Neural crest cell (in vitro differentiated cells): Measurements from ENCODE around the gene COL9A3. TPM values are rescaled to one million over a fixed set of nuclear protein-coding genes. Genes with fewer than 3 reads are reported as not detected.

ENCODE experiments used
- DNase-seq: peaks from one replicate; pipeline ENCODE4 v3.0.0; 2021; ENCODE audit warnings: low read depth, mixed read lengths, low spot score
- H3K27ac Mint-ChIP-seq: one replicate; pipeline ENCODE4 v1.8.0; 2021; ENCODE audit warnings: mild to moderate bottlenecking, mixed read lengths; ENCODE audit not compliant: unreplicated experiment
- H3K27me3 Mint-ChIP-seq: 2 replicates; pipeline ENCODE4 v1.8.0; 2021; ENCODE audit warnings: low read depth, mild to moderate bottlenecking, mixed read lengths
- H3K36me3 Mint-ChIP-seq: 2 replicates; pipeline ENCODE4 v1.8.0; 2021; ENCODE audit warnings: low read depth, mild to moderate bottlenecking, mixed read lengths
- H3K4me1 Mint-ChIP-seq: 2 replicates; pipeline ENCODE4 v1.8.0; 2021; ENCODE audit warnings: mixed read lengths
- H3K4me3 Mint-ChIP-seq: one replicate; pipeline ENCODE4 v1.8.0; 2021; ENCODE audit warnings: mild to moderate bottlenecking, mixed read lengths
- H3K9me3 Mint-ChIP-seq: 2 replicates; pipeline ENCODE4 v1.8.0; 2021; ENCODE audit warnings: mixed read lengths
- total RNA-seq: library from RNA; stranded (reverse); gene quantifications from 2 replicates; pipeline ENCODE4 v1.2.1, GENCODE V29; 2021
- TF ChIP-seq, protein P1 (sequence below): fragments of 200-600 bp; sonication (generic); conservative IDR thresholded peaks from 2 replicates; pipeline ENCODE4 v1.5.0; 2021; ENCODE audit warnings: antibody characterized with exemption, mild to moderate bottlenecking

The COL9A3 gene
- total RNA-seq, 1 donor from 2014 or later, result 4.6 TPM

- H3K9me3 Mint-ChIP-seq, result no peaks in the 10 kb centered on the region
- H3K27ac Mint-ChIP-seq, result no peak overlapping the region
- H3K27me3 Mint-ChIP-seq, result peaks cover 33% of the 10 kb centered on the region
- DNase-seq, result no peak
- H3K4me3 Mint-ChIP-seq, result peak overlapping the region; percentile 68
- H3K4me1 Mint-ChIP-seq, result peaks cover 11% of the 10 kb centered on the region
- no peaks in the 10 kb centered on the region for H3K36me3 Mint-ChIP-seq
- TF ChIP-seq, protein P1, sequence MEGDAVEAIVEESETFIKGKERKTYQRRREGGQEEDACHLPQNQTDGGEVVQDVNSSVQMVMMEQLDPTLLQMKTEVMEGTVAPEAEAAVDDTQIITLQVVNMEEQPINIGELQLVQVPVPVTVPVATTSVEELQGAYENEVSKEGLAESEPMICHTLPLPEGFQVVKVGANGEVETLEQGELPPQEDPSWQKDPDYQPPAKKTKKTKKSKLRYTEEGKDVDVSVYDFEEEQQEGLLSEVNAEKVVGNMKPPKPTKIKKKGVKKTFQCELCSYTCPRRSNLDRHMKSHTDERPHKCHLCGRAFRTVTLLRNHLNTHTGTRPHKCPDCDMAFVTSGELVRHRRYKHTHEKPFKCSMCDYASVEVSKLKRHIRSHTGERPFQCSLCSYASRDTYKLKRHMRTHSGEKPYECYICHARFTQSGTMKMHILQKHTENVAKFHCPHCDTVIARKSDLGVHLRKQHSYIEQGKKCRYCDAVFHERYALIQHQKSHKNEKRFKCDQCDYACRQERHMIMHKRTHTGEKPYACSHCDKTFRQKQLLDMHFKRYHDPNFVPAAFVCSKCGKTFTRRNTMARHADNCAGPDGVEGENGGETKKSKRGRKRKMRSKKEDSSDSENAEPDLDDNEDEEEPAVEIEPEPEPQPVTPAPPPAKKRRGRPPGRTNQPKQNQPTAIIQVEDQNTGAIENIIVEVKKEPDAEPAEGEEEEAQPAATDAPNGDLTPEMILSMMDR, result no peak
Measured at GRCh38 chr20:62815066-62815991, 1.5 kb upstream of the COL9A3 start.

DNA sequence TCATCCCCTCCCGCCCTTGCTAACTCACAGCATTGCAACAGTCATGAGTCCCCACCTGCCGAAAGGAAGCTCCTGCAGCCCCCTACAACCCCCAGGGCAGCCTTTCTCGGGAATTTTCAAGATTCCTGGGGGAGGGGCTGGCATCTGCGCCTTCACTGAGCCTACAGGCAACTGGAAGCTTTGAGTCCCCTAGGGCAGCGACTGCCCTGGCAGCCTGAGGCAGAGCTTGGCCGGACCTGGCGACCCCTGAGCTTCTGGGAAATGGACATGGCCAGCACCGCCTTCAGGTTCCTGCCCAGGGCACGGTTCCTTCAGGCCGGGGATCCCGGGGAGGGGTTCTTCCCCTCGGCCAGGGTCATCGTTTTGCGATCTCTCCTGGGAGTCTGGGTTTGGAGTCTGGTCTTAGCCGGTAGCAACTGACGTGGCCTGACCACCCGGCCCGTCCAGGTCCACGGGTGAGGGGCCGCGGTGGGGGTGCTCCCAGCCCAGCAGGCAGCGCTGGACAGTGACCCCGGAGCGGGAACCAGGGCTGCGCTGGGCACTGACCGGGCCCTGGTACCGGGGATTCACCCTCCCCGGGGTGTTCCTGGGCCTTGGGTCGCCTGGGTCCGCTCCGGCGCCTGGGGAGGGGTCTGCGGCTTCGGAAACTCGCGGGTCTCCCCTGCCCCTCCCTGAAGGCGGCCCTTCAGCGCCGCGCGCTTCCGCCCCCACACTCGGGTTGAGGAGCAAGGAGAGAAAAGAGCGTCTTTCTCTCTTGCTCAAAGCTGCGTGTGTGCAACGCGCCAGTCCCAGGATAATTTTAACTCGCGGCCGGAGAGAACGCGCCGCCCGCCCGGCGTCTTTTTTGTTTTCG, 593 bp upstream of the COL9A3 start:
- H3K27ac Mint-ChIP-seq, result no peak overlapping the region
- H3K9me3 Mint-ChIP-seq, result no peaks in the 10 kb centered on the region
- peak; percentile 23 for DNase-seq
- H3K36me3 Mint-ChIP-seq, result no peaks in the 10 kb centered on the region
- H3K4me1 Mint-ChIP-seq, result peaks cover 11% of the 10 kb centered on the region
- TF ChIP-seq, protein P1, result no peak
- peaks cover 33% of the 10 kb centered on the region for H3K27me3 Mint-ChIP-seq
- H3K4me3 Mint-ChIP-seq, result peak overlapping the region; percentile 68

DNA sequence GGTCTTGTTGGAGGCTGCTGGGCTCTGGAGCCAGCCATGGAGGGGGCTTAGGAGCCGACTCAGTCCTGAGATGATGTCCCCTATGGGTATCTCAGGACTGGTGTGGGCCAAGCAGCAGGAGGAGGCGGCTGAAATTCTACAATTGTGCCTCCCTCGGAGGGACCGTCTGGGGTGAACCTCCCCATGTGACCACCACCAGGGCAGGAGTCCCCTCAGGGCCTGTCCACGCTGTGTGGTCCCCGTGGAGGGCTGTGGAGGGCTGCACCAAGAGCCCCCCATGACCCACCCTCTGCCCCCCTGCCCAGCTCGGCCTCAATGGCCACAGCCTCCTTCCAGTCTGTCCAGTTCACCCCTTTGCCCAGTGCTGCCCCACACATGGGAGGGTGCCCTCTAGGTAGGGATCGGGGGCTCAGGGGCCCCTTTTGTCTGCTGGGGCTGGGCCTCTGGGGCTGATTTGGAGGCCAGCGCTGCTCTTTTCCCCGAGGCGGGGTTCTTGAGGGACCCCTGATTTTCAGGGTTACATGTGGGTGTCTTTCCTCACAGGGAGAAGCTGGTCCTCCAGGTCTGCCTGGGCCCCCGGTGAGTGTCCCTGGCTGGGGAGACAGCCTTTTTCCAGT, 1.2 kb downstream of the COL9A3 start:
- Mint-ChIP-seq H3K4me3 (peak overlapping the region; percentile 69), H3K9me3 (no peaks in the 10 kb centered on the region), H3K4me1 (peaks cover 15% of the 10 kb centered on the region), H3K27ac (peak overlapping the region; percentile 93), H3K27me3 (peaks cover 33% of the 10 kb centered on the region), H3K36me3 (no peaks in the 10 kb centered on the region)
- no peak for DNase-seq
- TF ChIP-seq, protein P1, result no peak

DNA sequence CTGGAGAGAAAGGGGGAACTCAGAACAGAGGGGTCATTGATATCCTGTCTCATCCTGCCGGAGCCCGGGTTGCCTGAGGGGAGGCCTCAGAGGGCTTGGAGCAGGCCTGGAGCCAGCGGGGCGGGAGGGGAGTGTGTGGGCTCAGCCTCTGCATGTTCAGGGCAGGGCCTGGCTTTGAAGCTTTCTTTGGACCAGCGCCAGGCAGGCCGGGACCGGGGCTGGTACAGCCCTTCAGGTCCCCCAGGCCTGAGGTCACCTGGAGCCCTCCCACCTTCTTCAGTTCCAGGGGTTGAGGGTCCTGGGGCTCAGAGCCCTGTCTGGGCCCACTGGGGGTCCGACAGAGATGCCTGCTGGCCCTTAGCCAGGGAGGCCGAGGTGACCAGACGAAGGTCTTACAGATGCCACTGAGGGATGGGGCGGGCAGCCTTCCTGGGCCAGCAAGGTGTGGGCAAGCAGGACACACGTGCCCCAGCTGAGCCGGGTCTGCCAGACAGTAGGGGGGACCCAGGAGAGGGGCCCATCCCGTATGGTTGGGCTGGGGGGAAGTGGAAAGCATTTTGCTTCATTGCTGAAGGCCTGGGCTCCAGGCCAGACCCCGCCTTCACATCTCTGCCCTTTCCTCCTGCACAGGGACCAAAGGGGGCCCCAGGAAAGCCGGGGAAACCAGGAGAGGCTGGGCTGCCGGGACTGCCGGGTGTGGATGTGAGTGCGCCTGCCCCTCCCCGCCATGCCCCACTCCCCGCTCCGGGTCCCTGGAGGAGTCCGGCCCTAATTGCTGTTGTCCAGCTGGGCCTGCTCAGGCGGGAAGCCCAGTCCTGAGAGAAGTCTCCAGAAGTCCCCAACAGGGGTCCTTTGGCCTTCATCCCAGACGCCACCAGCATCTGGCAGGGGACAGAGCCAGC, 2.0 kb downstream of the COL9A3 start:
- peak; percentile 60 for DNase-seq
- TF ChIP-seq, protein P1, result no peak
- H3K4me3 Mint-ChIP-seq, result peak overlapping the region; percentile 69
- H3K9me3 Mint-ChIP-seq, result no peaks in the 10 kb centered on the region
- peaks cover 33% of the 10 kb centered on the region for H3K27me3 Mint-ChIP-seq
- no peaks in the 10 kb centered on the region for H3K36me3 Mint-ChIP-seq
- H3K27ac Mint-ChIP-seq, result peak overlapping the region; percentile 93
- H3K4me1 Mint-ChIP-seq, result peaks cover 22% of the 10 kb centered on the region
